Activated CD4-positive, alpha-beta T cell treated with anti-CD3 and anti-CD28 coated beads, Interleukin-2, amount 50 U/mL, for 16 hours (primary cell): Measurements from ENCODE around the gene TECTA.
"Not testable (repeated sequence)": the region's sequence is repeated elsewhere in the genome, so short reads cannot be mapped to it uniquely, and the experiment has no call there.

Experiments used
- DNase-seq: peaks from one replicate; pipeline ENCODE4 v3.0.0-alpha.2; 2020

Gene TECTA

DNA sequence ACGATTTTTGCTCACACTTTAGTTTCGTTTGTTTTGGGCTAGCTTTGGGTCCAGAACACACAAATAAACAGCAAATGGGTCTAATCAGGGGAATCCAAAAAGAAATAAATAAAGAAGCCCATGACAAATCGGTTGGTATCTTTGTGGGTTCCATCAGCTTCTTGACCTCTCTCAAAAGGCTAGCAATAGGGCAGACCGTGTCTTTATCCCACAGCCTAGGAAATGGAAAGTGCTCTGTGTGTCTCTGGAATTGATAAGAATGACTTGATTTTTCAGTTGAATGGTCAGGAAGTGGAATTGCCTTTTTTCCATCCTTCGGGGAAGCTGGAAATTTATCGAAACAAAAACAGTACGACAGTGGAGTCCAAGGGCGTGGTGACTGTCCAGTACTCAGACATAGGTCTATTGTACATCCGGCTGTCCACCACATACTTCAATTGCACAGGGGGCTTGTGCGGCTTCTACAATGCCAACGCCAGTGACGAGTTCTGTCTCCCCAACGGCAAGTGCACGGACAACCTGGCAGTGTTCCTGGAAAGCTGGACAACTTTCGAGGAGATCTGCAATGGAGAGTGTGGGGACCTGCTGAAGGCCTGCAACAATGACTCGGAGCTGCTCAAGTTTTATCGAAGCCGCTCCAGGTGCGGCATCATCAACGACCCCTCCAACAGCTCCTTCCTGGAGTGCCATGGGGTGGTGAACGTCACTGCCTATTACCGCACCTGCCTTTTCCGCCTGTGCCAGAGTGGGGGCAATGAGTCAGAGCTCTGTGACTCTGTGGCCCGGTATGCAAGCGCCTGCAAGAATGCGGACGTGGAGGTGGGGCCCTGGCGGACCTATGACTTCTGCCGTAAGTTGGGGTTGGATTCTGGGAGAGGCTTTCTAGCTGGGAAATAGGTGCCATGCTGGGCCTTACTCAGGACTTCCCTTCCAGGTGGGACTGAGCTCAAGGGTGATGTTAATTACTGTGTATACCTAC lies 28.6 kb downstream of the TECTA start:
- no peak for DNase-seq

DNA sequence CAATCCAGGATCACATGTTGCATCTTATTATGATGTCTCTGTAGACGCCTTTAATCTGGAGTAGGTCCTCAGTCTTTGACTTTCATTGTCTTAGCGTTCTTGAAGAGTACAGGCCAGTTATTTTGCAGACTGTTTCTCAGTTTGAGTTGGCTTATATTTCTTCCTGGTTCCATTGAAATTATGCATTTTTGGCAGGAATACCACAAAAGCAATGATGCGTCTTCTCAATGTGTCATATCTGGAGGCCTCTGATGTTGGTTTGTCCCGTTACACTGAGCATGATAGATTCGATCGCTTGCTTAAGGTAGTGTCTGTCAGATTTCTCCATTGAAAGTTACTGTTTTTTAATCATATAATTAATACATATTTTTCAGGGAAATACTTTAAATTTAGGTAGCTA lies 30.6 kb downstream of the TECTA start:
- no peak for DNase-seq

DNA sequence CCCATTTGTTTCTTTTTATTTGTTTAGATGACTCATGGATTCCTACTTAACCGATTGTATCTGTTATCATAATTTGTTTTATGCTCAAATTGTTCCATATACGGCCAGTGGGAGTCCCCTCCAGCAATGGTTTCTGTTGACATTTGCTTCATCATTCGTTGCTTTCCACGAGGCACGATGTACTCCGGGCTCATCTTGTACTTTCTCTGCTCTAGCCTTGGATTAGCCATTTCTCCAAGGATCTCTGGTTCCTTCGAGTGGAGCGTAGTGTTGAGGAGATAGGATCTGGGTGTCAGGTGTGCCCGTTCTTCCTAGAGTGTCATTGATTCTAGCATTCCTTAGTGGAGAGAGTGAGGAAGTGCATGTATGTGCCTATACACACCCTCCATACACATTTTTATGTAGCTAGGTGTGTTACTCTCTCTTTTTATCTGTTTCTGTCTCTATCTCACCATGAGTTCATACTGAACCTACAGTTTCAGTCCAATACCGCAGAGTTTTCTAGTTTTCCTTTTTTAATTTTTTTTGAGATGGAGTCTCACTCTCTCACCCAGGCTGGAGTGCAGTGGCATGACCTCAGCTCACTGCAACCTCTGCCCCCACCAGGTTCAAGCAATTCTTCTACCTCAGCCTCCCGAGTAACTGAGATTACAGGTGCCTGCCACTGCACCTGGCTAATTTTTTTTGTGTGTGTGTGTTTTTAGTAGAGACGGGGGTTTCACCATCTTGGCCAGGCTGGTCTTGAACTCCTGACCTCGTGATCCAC lies 31.4 kb downstream of the TECTA start:
- DNase-seq, result no peak

DNA sequence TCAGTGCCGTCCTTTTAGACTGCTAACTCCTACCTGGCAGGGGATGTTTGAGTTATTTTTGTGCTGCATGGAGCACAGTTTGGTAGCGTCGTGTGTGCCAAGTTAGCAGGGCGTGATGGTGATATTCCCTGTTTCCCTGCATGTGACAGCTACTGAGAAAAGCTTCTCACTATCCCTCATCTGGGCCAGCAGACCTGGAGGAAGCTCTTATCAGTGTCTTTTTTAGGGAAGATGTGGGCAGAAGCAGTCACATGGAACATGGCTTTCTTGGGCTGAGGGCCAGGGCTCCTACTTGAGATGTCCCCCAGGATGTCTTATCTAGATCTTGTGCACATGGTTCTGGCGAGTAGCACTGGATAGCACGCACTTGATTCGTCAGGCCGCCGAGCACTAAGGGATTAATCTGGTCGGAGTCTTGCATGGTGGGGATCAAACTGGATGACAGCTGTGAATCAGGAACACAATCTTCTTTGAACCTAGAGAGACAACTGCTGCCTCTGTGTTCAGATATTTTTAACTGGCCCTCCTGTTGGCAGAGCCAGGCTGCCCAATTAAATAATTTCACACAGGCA lies 33.8 kb downstream of the TECTA start:
- no peak for DNase-seq

DNA sequence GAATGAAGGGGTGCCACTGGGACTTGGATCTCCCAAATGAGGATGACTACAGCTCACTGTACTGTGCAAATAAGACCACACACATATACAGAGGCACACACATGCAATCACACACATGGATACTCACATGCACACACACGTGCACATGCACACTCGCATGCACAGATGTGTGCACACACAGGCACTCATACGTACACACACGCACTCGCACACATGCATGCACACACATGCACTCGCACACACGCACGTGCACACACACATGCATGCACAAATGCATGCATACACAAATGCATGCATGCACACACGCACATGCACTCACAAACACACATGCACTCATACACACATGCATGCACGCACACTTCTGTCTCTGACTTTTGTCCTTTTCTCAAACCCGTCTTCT lies 36.0 kb downstream of the TECTA start:
- DNase-seq, result no peak

DNA sequence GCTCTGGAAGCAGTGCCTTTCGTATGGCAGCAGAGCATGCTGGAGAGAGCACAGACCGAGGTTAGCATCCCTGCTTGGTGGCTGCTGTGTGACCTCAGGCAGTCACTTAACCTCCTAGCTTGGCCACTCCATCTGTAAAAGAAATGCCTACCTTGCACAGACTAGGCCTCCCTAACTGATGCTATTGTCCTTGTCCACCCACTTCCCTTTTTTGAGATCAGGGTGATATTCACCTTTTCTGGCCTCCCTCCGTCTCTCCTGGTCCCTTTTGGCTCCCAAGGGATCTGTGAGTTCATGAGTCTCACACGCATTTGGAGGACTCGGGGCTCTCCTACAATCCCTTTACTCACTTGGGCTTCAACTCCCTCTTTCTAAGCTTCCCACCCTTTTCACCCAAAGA lies 37.2 kb downstream of the TECTA start:
- no peak for DNase-seq

DNA sequence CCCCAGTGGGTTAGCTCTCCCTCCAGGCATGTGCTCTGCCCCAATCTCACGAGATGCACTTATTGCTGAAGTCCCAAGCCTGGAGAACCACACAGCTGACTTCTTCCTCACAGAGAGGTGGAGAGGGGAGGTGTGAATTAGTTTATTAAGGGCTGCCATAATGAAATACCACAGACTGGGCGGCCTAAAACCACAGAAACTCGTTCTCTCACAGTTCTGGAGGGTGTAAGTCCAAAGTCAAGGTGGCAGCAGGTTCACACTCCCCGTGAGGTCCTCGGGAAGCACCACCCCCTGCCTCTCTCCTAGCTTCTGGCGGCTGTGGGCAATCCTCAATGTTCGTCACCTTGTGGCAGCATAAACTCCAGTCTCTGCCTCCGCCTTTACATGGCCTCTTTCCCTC lies 39.3 kb downstream of the TECTA start:
- no peak for DNase-seq

DNA sequence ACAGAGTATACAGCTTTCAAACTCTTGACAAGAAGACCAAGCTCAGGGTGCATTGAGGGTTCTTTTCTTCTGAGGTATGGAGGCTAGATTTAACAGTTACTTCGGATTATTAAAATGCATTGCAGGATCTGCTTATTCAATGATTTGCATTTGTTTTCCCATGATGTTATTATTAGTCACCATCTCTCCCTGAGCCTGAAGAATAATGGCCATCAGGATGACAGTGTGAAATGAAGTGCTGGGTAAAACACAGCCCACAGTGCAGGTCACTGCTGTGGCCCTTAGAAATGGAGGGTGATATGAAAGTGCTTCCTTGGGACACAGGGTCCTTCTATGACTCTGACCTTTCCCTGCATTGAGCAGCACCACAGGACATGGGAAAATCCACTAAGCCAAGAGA lies 40.0 kb downstream of the TECTA start:
- DNase-seq, result no peak

DNA sequence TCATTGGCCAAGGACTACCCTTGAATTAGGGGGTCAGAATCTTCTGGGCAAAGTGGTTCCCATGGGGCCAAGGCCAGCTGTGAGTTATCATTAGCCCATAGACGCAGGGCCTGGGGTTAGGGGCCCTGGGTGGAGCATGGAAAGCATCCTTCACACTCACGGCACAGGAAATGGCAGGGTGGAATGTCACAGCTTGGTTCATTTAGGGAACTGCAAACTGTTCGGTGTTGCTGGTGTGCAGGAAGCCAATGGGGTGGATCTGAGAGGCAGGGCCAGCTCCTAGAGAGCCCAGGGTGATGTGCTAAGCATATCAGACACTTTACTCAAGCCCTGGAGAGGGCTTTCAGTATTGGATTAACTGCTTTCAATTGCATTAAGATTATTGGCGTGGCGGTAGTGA lies 42.9 kb downstream of the TECTA start:
- DNase-seq, result no peak

DNA sequence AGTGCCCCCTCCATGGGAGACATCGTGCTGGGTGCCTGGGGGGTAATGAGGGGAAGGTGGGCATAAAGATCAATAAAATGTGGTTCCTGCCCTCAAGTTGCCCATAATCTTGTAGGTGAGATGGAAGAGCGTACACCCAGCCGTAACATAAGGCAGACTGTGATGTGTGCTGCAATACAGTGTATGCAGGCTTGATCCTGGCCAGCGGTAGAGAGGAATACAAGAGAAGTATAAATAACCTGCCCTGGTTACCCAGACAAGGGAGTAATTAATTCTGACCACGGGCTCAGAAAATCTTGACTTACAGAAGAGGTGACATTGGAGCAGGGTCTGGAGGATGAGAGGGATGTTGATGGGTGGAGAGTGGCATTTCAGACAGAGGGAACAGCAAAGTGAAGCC lies 43.7 kb downstream of the TECTA start:
- no peak for DNase-seq

DNA sequence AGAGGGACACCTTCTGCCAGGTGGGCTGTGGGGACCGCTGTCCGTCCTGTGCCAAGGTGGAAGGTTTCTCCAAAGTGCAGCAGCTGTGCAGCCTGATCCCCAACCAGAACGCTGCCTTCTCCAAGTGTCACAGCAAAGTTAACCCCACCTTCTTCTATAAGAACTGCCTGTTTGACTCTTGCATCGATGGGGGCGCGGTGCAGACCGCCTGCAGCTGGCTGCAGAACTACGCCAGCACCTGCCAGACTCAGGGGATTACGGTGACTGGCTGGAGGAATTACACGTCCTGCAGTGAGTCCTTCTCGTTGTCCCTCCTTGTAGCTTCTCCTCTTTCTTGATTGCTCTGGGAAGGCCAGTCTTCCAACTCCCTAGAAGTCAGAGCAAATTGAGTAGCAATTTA lies 44.8 kb downstream of the TECTA start:
- DNase-seq, result no peak

DNA sequence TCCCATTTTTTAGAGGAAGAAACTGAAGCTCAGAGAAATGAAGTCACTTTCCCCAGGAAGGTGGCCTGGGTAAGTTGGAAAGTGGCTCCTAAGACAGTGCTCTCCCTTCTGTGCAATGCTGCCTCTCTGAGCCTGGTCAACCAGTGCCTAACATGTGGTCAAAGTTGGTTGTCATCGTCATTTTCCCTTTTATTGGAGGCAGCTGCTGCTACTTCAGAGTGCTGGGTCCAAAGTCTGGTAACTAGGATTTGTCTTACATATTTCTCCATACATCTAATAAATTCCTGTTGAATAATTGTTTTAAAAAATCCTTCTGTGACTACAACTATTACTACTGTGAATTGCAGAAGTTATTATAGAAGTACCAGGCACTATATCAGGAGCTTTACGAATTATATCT lies 48.1 kb downstream of the TECTA start:
- DNase-seq, result no peak

DNA sequence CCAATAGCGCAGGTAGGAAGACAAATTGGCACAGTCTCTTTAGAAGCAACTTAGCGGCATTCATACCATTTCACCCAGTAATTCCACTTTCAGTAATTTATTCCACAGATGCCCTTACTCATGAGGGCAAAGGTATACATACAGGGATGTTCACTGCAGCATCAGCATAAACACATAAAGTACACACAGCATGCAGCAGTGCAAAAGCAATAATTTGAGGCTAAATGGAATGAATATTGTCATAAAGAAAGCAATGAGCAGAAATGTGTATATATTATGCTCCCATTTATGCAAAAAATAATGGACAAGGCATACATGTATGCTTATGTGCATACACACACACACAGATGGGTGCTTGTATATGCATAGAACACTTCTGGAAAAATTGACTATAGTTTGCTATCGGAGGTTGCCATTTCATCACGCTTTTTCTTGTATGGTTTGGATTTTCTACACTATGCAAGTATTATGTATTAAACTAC lies 50.2 kb downstream of the TECTA start:
- DNase-seq, result no peak

DNA sequence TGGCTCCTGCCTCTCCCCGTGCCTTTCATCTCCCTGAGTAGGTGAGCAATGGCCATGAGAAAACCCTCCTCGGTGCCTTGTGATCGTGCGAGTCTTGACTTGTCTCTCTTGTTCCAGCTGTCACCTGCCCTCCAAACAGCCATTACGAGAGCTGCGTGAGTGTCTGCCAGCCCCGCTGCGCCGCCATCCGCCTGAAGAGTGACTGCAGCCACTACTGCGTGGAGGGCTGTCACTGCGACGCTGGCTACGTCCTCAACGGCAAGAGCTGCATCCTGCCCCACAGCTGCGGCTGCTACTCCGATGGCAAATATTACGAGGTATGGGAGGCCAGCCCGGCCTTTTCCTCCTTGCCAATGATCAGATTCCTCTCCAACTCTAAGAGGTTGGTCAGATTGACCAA lies 51.7 kb downstream of the TECTA start:
- no peak for DNase-seq

DNA sequence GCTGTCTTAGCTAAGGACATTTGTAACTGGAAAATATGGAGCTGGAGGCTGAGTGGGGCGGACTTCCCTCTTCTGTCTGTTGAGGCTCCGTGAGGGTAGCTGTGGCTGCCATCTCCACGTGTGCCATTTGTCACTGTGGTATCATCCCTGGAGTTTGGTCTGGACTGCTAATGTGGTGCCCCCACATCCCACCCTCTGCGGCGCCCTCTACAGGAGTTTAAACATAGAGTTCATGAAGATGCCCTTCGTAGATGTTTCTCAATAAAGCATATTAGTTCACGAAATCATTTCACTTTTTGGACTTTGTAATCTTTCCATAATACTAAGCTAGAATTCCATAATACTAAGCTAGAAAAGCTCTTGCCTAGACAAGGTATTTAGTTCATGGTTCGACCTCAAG lies 52.4 kb downstream of the TECTA start:
- DNase-seq, result no peak

DNA sequence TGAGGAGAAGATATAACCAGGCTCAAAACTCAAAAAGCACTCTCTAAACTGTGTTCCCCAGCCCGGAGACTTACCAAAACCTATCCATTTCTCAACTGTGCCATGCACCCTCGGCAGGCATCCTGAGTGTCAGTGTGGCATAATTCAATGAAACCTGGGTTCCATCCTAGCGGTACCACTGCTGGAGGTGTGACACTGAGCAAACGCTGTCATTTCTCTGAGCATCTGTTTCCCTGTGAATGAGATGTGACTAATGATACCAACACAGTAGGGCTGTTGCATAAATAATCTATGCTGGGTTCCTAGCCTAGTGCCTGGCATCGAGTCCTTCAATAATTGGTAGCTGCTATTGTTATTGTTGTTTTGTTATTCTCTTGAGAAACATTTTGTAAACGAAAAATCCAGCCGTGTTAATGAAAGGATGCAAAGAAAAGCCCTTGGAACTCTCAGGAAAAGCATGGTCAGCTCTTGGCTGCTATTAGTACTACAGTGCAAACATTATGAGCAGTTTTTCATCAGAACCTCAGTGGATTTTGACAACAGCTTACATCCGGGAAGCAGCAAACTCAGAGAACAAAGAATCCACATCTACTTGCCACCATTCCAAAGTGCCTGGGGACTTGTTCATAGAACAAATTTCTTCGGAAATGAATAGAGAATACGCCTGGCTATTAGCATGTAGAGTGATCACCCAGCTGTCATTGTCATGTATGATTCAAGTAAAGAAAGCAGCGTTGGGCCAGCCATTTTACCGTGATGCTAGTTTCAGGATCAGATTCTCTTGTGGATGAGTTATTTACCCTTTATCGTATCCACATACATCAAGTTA lies 53.7 kb downstream of the TECTA start:
- no peak for DNase-seq

DNA sequence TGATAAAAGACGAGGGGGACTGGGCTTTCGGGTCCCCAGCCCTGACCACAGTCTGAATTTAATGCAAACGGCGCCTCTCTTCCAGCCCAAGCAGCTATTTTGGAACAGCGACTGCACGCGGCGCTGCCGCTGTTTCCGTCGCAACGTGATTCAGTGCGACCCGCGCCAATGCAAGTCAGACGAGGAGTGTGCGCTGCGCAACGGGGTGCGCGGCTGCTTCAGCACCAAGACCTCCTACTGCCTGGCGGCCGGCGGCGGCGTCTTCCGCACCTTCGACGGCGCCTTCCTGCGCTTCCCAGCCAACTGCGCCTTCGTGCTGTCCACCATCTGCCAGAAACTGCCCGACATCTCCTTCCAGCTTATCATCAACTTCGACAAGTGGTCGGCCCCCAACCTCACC lies 56.7 kb downstream of the TECTA start:
- DNase-seq, result no peak

DNA sequence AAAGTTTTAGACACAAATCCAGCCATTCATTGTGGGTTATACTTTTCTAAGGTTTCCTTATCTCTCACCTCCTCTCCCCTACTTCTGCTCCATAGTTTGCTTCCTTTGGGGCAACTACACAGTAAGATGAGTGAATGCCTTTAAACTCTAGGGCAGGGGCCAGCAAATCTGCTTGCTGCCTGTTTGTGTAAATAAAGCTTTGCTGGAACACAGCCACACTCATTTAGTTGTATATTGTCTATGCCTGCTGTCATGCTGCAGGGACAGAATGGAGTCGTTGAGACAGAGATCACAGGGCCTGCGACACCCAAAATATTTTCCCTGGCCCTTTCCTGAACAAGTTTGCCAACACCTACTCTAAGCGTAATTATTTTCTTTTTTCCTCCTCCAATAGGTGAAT lies 58.7 kb downstream of the TECTA start:
- DNase-seq, result no peak

DNA sequence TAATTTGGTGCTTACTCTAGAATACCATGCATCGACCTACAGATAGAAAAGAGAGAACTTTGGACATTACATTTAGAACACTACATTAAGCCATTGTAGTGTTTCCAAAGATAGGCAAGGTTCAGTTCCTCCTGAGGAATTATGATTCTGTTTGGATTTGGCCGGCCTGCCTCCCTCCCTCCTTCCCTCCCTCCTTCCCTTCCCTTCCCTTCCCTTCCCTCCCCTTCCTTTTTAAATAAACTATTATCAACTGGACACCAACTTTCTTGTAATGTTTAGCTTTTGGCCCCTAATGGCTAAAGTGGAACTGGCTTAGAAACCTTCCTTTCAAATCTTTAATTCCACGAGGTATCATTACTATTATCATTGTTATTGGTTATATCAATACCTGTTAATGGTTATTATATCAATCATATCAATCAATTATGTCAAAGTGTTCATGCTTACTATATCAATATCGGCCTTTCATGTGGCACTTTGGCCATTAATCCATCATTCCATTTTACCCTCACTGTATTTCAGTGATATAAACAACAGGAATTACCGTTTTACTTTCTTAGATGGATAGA lies 60.4 kb downstream of the TECTA start:
- DNase-seq, result no peak

DNA sequence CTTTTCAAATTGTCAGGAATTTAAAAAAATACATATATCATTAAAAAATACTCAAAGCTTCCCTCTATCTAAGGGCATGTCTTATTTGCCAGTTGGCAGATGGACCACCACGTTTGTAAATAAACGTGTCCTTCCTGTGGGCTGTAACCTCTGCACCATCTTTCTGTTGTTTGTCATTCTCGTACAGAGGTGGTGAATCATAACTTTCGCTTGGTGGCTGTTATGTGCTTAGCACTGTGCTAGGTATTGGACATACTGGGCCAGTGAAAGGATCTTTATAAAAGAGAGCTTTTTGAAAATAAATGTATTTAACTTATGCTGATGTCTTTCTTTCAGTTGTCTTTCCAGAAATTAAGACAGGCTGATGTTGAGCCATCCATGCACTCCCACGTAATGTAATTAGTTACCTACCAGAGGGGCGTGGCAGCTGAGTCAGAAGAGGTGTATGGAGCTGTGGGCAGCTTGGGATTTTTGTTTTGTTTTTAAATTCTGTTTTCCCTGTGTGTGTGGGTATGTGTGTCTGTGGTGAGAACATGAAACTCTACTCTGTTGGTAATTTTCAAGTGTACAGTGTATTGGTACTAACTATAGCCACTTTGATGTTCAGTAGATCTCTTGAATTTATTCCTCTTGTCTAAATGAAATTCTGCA lies 62.7 kb downstream of the TECTA start:
- peak; percentile 47 for DNase-seq

DNA sequence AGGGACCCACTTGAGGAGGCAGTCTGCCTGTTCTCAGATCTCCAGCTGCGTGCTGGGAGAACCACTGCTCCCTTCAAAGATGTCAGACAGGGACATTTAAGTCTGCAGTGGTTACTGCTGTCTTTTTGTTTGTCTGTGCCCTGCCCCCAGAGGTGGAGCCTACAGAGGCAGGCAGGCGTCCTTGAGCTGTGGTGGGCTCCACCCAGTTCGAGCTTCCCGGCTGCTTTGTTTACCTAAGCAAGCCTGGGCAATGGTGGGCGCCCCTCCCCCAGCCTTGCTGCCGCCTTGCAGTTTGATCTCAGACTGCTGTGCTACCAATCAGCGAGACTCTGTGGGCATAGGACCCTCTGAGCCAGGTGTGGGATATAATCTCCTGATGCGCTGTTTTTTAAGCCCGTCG lies 76.6 kb downstream of the TECTA start:
- DNase-seq, result not testable (repeated sequence)

DNA sequence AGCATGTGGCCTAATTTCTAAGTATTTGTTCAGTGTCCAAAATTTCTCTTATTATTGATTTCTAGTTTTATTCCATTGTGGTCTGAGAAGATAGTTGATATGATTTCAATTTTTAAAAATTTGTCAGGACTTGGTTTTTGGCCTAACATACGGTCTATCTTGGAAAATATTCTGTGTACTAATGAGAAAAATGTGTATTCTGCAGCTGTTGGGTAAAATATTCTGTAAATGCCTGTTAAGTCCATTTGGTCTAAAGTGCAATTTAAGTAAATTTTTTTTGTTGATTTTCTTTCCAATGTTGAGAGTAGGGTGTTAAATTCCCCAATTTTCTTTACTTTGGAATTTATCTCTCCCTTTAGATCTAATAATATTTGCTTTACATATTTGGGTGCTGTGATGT lies 78.3 kb downstream of the TECTA start:
- DNase-seq, result no peak
